DMS153 (cell line): Measurements from ENCODE around the gene MPP3.
A peak's percentile ranks its signal among the peaks of the same experiment; 100 is the strongest.
"Not testable (repeated sequence)": the region's sequence is repeated elsewhere in the genome, so short reads cannot be mapped to it uniquely, and the experiment has no call there.

ENCODE experiments used
- DNase-seq: peaks from one replicate; lab custom pipeline; 2025; lab: John Stamatoyannopoulos, UW

The MPP3 gene, protein sequence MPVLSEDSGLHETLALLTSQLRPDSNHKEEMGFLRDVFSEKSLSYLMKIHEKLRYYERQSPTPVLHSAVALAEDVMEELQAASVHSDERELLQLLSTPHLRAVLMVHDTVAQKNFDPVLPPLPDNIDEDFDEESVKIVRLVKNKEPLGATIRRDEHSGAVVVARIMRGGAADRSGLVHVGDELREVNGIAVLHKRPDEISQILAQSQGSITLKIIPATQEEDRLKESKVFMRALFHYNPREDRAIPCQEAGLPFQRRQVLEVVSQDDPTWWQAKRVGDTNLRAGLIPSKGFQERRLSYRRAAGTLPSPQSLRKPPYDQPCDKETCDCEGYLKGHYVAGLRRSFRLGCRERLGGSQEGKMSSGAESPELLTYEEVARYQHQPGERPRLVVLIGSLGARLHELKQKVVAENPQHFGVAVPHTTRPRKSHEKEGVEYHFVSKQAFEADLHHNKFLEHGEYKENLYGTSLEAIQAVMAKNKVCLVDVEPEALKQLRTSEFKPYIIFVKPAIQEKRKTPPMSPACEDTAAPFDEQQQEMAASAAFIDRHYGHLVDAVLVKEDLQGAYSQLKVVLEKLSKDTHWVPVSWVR

DNA sequence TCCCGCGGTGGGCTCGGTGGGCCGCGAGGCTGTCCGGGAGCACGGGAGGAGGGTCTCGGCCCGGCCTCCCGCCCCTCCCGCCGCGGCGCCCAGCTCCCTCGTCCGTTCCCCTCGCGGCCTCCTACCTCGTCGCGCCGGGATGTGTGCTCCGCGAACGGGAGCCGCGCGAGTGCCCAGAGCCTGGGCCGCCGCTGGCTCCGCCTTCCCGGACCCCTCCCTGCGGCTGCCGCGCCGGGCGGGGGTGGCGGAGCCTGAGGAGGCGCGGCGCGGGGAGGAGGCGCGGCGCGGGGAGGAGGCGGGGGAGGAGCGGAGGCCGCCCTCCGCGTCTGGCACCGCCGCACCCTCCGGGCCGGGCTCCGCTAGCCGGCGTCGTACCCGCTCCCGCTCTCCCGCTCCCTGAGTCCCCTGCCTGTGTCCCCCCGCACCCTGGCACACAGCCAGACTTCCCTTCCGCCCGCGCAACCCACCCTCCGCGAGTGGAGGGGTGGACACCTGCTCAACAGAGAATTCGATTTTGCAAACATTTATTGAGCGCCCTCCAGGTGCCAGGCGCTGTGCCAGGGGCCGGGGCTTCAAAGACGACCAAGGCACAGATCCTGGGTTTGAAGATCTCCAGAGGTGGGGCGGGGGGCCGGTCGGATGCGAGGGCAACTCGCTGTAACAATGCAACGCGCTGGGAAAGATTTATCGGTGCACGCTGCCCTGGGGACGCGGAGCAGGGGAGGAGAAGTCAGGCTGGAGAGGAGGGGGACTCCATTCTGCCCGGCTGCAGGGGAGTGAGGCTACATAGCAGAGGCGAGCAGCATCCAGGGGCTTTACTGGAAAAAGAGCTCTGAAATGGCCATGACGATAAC is at the start of gene MPP3:
Gene MPP3 (minus strand): TSS at position 171 of the 854 bp plus-strand sequence. CDS start 1,240 bp downstream, outside the sequence.
- peak; percentile 19 for DNase-seq

DNA sequence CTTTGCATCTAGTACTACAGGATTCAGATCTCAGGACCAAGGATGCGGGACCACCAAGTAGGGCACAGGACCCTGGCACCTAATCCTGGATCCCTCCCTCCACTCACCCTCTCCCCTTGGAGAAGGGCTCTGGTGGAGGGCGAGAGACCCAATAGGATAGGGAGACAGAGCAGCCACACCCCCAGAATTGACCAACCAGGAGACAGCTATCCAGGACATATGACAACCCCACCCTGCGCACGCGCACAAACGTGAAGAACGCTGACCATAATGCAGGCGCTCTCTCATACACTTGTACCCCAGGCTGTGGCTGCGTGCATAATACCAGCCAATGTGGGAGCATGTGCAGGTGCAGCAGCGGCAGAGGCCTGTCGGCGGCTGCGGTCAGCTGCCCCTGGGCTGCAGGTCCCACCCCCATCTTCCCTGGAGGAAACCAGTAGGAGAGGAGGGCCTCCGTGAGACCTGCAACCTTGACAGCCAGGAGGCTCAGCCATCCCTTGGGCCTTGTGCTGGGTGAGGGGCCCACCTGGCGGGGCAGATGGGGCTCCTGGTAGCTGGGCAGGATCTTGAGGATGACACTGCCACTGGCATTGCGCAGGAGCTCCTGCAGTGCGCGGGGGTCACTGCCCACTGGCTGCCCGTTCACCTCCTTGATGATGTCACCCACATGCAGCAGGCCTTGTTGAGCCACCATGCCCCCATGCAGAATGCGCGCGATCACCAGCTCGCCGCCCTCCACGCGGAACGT is 49.0 kb upstream of the MPP3 start:
- no peak for DNase-seq

GRCh38 chr17:43881181-43881580 is 48.2 kb upstream of the MPP3 start:
- DNase-seq: no peak

DNA sequence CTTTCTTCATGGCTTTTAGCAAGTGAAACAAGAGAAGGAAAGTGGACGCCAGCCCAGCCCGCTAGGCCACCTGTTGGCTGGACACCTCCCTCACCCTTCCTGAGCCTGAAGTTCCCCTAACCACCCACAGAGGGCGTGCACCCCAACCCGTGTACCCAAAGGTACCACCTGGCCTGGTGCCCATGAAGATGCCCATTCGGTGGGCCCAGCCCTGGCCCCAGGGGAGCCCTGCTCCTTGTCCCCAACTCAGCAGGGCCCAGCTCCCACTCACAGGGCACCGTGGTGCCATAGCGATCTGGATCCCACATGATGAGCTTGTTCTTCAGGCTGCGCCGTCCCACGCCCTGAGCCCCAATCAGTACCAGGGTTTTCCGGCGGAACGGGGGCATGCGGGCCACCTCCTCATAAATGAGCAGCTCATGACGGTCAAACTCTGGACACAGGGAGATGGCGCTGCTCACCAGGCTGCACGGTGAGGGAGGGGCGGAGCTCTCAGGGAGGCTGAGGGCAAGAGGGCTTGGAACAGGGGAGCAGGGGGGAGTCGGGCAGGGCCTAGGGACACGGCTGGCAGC is 47.6 kb upstream of the MPP3 start:
- no peak for DNase-seq

GRCh38 chr17:43879723-43880419 is 46.9 kb upstream of the MPP3 start:
- DNase-seq: no peak

DNA sequence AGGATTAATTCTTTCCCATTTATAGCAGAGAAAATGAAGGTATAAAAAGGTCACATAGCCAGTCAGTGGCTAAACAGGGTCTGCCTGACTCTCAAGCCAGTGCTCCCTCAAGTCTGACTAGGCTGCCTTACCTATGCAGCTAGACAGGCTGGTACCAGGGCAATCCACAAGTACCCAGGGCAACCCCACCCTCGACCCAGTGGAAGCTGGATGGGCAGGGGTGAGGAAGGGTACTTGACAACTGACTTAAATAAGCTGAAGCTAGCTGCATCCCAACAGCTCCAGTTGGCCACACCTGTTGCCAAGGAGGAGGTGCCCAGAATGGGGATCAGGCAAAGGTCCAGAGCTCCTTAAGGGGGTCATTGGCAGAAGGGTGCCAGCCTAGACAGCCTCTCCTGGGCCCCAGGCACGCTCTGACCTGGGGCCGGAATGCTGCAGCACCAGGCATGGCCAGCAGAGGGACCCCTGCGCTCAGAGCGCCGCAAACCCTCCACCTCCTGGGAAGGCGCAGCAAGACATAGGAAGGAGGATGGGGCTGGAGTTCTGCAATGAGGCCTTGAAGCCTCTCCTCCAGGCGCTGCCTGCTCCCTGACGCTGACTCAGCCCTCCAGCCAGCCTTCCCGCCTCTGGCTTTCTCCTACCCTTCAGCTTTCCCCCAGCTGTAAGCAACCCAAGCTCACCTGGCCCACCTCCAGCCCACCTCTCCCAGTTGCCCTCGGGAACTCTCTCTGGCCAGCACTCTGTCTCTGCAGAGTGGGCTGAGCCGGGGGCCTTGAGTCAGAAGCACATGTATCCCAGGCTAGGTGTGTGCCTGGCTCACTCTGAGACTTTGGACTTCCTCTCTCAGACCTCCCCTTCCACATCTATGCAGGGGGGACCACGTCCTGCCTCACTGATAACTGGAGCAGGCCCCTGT is 45.6 kb upstream of the MPP3 start:
- DNase-seq: no peak

DNA sequence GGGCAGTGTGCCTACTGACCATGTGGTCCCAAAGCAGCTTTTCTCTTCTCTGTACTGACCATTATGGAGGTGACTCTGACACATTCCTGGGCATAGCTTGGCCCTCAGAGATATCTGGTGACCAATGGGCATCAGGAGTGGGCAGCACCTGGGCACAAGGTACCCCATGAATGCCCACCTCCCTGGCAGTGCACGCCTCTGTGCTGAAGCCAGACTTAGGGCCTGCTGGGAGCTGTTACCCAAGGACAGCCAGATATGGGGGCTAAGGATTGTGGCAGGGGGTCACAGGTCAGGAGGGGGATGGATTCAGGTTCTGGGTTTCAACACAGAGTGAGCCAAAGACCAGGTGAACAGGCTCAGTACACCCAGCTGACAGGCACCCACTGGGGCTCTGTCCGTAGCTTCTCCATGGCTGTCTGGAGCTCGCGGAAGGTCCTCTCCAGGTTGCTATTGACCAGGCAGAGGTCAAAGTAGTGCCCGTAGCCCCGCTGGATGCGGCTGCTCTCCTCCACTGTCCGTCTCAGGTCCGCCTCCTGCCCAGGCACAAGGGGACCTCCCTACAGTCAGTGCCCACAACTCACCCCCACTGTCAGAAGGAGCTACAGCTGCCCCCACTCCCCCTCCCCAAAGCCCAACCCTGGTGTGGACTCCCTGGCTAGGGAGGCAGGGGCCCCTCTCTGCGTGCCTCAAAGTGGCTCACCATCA is 44.7 kb upstream of the MPP3 start:
- no peak for DNase-seq

GRCh38 chr17:43877031-43877430 is 44.1 kb upstream of the MPP3 start:
- DNase-seq: no peak

DNA sequence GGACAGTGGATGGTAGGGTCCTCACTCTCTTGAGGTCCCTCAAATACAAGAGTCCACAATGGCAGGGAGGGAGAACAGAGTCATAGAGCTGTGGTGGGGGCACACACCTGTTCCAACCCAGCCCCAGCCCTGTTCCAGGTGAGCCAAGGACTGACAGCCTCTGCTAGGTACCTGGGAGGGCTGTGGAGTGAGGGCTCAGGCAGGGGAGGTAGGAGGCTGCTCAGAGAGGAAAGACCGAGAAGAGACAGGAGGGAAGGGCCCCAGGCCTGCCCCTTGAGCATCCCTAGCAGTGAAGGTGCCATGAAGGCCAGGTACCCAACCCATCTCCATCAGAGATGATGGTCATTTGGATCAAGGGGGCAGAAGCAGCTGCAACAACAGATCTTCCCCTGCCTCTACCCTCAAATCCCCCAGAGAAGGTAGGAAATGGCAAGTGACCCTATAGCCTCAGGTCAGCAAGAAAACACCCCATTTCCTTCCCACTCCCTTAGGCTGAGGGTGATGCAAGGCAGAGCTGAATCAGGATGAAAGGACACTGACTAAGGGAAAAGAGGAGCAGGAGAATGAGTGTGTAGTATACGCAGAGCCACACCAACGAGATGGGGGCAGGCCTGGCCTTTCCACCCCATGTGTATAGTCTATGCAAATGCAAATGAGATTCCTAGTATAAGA is 42.7 kb upstream of the MPP3 start:
- DNase-seq: no peak

DNA sequence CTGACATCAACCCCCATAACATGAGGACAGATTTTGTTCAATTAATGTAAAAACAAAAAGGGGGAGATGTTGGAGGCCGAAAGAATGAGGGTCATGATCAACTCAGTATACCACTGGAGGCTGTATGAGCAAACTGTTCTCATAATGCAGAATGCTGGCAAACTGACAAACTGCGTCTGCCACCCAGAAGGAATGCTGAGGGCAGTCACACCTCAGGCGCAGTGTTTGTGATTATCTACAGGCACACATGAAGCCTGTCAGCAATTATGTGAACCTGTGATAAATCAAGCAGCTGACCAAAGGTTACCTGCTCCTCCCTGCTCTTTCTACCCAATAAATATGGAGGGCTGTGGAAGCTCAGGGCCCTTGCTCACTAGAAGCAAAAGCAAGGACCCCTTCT is 41.3 kb upstream of the MPP3 start:
- no peak for DNase-seq

GRCh38 chr17:43873815-43874214 is 40.9 kb upstream of the MPP3 start:
- no peak for DNase-seq

DNA sequence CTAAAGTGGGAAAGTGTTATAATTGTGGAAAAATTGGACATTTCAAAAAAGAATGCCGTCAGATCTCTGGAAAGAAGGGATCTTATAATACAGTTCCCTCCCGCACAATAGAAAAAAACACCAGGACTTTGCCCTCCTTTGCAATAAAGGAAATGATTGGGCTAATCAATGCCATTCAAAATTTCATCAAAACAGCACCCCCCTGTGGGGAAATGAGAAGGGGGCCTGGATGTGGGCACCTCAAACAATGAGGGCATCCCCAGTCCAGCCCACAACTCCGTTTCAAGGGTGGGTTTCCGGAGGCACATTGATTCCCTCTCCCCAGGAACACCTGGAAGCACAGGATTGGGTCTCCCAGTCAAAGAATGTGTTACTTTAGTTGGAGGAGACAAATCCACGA is 40.1 kb upstream of the MPP3 start:
- DNase-seq: no peak

GRCh38 chr17:43871946-43872690 is 39.2 kb upstream of the MPP3 start:
- DNase-seq: no peak

GRCh38 chr17:43869031-43869430 is 36.1 kb upstream of the MPP3 start:
- not testable (repeated sequence) for DNase-seq

DNA sequence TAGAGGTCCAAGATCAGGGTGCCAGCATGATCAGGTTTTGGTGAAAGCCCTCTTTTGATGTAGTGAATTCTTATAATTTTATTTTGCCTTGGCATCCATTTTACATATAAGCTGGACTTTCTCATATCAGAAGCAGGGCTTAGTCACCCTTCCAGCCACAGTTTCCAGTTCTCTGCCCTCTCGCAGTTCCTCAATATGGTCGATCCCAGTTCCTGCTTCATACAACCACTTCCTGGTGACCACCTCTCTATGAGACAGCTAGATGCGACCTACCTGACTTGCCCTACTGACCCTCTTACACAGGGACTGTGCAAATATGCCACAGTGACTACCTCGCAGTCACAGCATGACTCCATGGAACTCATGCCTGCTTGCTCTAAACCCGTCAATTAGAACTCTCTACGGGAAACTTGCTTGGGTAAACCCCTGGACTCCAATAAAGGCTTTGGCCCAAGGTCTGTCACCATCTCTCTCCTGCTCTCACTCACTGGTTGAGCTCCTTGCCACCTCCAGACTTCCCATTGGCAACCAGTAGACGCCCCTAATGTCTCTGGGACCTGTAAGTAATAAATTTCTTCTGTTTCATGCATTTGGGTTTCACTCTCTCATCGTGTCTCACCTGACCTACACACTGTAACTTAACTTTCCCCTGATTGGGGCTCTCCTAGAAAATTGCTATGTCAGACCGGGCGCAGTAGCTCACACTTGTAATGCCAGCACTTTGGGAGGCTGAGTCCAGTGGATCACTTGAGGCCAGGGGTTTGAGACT is 35.5 kb upstream of the MPP3 start:
- no peak for DNase-seq

- no peak for DNase-seq
Observed at GRCh38 chr17:43864161-43864984, 31.4 kb upstream of the MPP3 start.
